Transverse colon (tissue), 3 donors: ENCODE results near the gene PSMB1.

Experiments
- CTCF ChIP-seq, 5 experiments: fragments of 200-600 bp in 3 of 5; fragments of 450-650 bp in 2 of 5; sonication (generic) in 3 of 5; IDR thresholded peaks; 1 replicate in 2 of 5; 2 replicates in 3 of 5; pipeline ENCODE4 v1.5.1; 2016 to 2017; ENCODE audit warnings: antibody characterized with exemption in 5 of 5, inconsistent platforms in 3 of 5, mild to moderate bottlenecking in 2 of 5, moderate library complexity in 1 of 5
- EP300 ChIP-seq: sonication (generic); formaldehyde crosslinking; IDR thresholded peaks from one replicate; pipeline ENCODE4 v1.6.1; 2017; ENCODE audit warnings: antibody characterized with exemption, low read depth

DNA sequence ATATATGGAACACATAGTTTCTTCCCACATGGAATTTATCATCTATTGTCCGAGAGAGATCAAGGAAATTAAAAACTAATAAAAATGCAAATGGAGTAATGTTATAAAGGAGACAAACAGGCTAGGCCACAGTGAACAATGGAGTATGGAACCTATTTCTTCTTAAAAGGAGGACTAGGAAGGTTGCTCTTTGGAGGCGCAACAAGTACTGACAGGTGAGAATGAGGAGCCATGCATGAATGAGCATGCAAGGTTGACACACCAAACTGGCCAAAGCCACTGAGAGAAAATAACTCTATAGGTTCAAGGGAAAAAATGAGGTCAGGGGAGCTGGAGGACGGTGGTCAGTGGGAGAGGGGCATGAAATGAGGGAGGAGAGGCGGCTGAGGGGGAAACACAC, 40.9 kb downstream of the PSMB1 start:
- TF ChIP-seq CTCF (IDR thresholded peaks at IDR 0.05) (no peak), EP300 (no peak)
